IPS DF 4.7 (cell line): ENCODE measurements around the gene PRM1.
"Not testable (repeated sequence)": the region's sequence is repeated elsewhere in the genome, so short reads cannot be mapped to it uniquely, and the experiment has no call there.

Experiments
- DNase-seq: peaks from one replicate; pipeline ENCODE4 v3.0.0-alpha.2; 2013; ENCODE audit warnings: low spot score; ENCODE audit errors: extremely low read depth

Gene PRM1

DNA sequence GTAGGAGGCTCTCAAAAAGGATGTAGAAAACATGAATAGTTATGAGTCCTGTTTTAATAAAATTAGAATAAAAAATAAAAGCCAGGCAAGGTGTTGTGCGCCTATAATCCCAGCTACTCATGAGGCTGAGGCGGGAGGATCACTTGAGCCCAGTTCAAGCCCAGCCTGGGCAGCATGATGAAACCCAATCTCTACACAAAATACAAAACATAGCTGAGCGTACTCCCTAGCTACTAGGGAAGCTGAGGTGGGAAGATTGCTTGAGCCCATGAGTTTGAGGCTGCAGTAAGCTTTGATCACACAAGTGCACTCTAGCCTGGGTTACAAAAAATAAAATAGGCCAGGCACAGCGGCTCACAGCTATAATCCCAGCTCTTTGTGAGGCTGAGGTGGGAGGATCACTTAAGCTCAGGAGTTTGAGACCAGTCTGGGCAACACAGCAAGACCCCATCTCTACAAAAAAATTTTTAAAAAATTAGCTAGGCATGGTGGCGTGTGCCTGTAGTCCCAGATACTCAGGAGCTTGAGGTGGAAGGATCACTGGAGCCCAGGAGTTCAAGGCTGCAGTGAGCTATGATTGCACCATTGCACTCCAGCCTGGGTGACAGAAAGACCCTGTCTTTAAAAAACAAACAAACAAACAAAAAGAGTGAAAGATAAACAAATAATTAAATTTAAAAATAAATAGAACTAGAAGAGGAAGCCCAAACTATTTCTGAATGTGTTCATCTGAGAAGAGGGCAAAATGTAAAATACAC is 17.2 kb upstream of the PRM1 start:
- no peak for DNase-seq

- no peak for DNase-seq
These were observed 16.5 kb upstream of the PRM1 start for GRCh38 chr16:11297492-11298142.

DNA sequence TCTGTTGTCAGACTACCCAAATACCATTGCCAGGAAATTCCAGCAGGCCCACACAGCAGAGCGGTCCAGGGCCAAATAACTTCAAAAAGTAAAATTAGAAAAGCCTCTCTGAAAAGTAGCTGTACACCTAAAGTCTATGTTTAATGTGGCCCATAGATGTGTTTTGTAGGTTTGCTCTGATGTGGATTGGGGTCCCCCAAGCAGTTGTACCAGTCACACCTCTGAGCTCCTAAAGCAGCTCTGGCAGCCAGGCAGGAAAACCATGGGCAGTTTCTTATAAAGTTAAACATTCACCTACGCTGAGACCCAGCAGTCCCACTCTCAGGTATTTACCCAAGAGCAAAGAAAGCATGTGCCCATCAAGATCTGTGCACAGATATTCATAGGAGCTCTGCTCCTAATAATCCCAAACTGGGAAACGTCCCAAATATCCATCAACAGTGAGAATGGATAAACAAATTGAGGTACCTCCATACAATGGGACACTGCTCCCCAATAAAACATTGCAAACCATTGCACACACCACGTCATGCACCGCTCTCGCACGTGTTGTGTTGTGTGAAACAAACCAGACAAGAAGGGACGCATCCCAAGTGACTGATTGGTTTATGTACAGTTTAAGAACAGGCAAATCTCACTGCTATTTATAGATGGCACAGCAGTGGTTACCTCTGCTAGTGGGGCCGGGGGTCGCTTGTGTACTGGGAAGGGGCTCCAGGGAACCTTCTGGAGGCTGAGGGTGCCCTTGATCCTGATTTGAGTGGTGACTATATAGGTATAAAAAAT is 15.8 kb upstream of the PRM1 start:
- no peak for DNase-seq

DNA sequence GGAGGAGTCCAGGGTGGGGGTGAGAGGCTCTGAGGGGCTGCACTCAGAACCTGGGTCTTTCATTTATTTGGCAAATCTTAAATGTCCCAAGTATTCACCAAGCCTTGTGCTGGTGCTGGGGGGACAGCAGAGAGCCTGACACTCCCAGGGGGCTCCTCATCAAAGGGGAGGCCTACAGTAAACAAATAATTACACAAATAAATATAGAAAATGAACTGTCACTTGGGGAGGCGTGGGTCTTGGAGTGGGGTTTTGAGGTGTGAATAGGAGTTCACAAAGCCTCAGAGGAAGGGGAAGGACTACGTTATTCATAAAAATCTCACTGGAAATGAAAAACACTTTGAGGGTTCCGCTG is 15.2 kb upstream of the PRM1 start:
- no peak for DNase-seq

GRCh38 chr16:11295672-11296071 is 14.5 kb upstream of the PRM1 start:
- no peak for DNase-seq

GRCh38 chr16:11292076-11292748 is 11.1 kb upstream of the PRM1 start:
- no peak for DNase-seq

DNA sequence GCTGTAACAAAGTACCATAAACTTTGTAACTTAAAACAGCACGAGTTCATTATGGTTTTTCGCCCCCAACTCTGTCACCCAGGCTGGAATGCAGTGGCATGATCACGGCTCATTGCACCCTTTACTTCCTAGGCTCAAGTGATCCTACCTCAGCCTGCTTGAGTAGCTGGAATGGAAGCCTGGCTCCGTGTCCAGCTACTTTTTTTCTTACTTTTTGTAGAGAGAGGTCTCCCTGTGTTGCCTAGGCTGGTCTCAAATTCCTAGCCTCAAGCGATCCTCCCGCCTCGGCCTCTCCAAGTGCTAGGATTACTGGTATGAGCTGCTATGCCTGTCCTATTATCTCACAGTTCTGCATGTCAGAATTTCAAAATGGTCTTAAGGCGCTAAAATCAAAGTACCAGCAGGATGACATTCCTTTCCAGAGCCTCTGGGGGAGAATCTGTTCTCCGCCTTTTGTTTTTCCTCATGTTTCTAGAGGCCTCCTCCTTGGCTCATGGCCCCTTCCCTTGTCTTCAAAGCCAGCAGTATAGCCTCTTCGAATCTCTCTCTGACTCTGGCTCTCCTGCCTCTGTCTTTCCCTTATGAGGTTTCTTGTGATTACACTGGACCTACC is 10.1 kb upstream of the PRM1 start:
- no peak for DNase-seq

DNA sequence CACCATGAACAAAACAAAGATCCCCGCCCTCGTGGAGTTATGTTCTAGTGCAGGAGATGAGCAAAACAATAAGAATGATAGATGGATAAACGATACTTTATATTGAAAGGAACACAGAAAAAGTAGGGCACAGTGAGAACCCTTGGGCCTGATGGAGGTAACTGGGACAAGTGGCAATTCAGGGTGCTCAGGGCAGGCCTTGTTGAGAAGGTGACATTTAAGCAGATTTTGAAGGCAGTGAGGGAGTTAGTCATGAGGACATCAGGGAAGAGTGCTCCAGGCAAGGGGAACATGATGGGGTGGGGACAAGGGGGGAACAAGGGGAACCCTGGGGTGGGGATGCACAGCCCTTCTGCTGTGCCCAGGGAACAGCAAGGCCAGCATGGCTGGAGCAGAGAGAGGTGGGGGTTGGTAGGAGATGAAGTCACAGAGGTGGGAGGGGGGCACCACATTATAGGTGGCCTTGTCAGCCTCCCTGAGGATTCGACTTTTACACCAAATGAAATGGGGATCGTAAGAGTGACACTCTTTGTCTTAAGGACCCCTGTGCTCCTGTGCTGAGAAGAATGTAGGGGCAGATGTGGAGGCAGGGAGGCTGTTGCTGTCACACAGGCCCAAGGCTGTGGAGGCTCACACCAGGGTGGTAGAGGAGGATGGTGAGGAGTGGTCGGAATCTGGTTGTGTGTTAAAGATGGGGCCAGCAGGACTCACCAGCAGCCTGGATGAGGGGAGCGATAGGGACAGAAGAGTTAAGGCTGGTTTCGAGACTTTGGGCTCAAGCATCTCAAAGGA is 9.2 kb upstream of the PRM1 start:
- no peak for DNase-seq

DNA sequence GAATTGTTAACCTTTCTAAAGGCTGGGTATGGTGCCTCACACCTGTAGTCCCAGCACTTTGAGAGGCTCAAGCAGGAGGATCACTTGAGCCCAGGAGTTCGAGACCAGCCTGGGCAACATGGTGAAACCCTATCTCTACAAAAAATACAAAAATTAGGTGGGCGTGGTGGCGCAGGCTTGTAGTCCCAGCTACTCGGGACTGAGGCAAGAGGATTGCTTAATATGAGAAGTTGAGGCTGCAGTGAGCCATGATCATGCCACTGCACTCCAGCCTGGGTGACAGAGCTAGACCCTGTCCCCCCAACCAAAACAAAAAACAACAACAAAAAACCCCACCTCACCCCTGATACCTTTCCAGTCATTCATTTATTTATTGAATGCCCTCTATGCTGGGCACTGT is 8.6 kb upstream of the PRM1 start:
- not testable (repeated sequence) for DNase-seq

- DNase-seq = no peak
These were observed 8.1 kb upstream of the PRM1 start for GRCh38 chr16:11289202-11289601.

GRCh38 chr16:11285842-11286241 is 4.7 kb upstream of the PRM1 start:
- DNase-seq = no peak

- DNase-seq = no peak
These were observed 2.7 kb upstream of the PRM1 start for GRCh38 chr16:11283820-11284248.

GRCh38 chr16:11278681-11279628 is 2.2 kb downstream of the PRM1 start:
- no peak for DNase-seq

DNA sequence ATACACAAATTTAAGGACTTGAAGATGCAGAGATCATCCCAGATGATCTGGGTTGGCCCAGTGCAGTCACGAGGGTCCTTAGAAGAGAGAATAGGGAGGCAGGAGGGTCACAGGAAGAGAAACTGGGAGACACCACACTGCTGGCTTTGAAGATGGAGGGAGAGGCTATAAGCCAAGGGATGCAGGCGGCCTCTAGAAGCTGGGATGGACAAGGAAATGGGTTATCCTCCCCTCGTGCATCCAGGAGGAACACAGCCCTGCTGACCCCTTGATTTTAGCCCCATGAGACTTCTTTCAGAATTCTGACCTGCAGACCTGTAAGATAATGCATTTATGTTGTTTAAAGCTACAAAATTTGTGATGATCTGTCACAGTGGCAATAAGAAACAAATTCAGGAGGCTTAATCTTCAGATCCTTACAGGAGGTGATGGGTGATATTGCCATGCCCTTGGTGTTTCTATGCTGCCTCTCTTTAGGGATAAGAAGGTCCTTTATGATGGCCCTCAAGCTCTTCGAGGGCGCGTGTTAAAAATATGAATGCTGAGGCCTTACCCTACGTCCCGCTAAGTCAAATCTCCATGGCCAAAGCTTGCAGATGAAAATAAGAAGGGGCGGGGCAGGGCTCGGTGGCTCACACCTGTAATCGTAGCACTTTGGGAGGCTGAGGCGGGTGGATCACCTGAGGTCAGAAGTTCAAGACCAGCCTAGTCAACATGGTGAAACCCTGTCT is 3.4 kb downstream of the PRM1 start:
- no peak for DNase-seq

DNA sequence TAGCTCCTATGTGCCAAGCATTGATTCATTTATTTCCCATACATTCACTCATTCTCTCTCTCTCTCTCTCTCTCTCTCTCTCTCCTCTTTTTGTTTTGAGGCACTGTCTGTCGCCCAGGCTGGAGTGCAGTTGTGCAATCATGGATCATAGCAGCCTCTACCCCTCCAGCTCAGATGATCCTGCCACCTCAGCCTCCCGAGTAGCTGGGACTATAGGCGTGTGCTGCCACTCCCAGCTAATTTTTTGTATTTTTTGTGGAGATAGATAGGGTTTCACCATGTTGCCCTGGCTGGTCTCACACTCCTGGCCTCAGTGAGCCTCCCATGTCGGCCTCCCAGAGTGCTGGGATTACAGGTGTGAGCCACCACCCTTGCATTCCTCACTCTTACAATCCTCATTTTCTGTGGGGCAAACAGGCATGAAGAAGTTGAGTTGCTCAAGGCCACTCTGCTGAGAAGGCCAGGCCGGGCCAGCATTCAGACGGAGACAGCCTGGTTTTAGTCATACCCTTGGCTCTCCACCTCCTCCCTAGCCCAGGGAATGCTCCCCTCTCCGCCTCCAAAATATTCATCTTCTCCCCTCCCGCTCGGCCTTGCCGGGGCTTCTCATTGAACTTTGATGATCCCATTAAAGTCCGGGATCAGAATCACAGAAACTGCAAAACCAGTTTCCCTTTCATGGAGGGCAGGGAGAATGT is 4.1 kb downstream of the PRM1 start:
- no peak for DNase-seq

DNA sequence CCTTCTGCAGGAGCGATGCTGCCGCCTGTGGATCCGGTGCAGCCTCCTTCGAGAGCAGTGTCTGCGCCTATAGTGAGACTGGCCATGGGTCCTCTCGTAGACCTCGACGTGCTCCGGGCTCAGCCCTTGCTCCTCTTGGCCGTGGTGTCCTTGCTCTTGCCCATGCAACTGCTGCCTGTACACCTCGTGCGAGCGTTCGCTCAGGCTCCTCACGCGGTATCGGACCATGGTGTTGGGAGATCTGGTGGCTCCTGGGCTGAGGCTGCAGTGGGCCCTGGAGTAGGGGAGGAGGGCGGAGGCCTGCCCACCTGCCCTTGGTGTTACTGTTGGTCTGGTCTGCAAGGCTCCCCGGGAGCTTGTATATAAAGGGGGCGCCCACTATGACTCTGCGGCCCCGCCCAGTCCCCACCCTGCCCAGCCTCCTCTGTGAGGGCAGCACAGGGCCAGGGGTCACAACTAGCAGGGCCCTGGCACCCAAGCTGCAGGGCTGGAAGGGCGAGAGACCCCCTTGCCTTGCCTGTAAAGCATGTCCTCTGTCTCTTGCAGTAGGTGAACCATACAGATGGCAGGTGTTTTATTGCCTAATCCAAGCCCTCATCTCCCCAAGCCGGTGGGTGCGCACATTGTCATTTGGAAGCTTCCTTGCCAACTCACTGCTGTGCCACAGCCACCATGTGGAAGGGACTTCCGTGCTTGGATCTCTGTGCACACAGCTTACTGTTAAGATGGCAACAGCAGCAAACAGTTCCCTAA is 4.8 kb downstream of the PRM1 start, which contains the start of gene PRM2:
TSS of gene PRM2 (minus strand) at position 338 of the 753 bp plus-strand sequence. CDS start at position 228, 110 bp downstream.
- no peak for DNase-seq

DNA sequence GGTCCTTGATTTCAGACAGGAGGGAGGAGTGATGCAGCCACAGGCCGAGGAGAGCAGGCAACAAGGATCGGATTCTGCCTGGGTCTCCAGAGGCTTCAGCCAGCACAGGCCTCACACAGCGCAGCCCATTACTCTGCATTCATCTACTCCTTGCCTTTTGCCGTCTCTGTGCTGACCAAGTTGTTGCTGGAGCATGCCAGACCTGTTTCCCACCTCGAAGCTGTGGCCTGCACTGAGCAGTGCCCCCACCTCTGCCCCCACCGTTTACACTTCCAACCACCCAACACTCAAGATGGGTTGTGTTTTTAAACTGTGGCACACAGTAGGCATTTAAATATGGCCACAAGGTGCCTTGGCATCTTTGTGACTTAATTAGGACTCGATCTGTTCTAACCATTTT is 6.2 kb downstream of the PRM1 start:
- no peak for DNase-seq
